Omental fat pad (tissue), 4 donors: Measurements from ENCODE around the gene CHRNB2. TPM values are rescaled to one million over a fixed set of nuclear protein-coding genes. Genes with fewer than 3 reads are reported as not detected.

ENCODE experiments used
- ATAC-seq: fragments of 150-250 bp; one replicate; pipeline ENCODE4 v1.9.1; 2016; ENCODE audit warnings: mild to moderate bottlenecking, moderate library complexity; ENCODE audit not compliant: low FRiP score
- DNase-seq: peaks from one replicate; pipeline ENCODE4 v3.0.0-alpha.2; 2019; ENCODE audit warnings: low spot score
- CTCF ChIP-seq, 3 donors: fragments of 450-650 bp; IDR thresholded peaks; one replicate each; pipeline ENCODE4 v1.5.1; 2016 to 2017; ENCODE audit warnings: antibody characterized with exemption in 3 of 3, mild to moderate bottlenecking in 3 of 3, moderate library complexity in 2 of 3
- total RNA-seq, 4 donors: library from RNA; depleted of rRNA; stranded (reverse); fragments of >200 nt; gene quantifications; one replicate each; pipeline ENCODE4 v1.1.0, GENCODE V29; 2016

CHRNB2 gene
- total RNA-seq, 4 donors from 2014 or later: 0.09 to 0.50 (median 0.12) TPM; not detected in 1

GRCh38 chr1:154551474-154551873 is 16.1 kb upstream of the CHRNB2 start:
- TF ChIP-seq CTCF (IDR thresholded peaks at IDR 0.05): no peak
- no peak for ATAC-seq

DNA sequence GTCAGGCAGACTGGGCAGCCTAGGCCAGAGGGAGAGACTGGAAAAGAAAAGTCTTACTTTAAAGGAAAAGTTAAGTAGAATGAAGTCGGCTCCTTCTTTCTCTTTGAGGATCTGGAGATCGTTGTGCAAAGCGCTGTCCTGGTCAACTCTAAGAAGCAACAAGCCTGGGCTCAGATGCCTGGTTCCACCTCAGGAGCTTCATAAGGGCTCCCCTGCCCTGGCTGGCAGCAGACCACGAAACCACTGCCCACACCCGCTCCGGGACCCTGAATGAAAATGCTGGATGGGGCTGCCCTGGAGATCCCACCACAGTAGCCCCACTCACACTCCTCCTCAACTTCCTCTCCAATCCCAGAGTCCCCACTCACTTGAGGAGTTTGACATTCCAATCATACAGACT is 15.5 kb upstream of the CHRNB2 start:
- ATAC-seq: no peak
- TF ChIP-seq CTCF (IDR thresholded peaks at IDR 0.05): no peak

More at GRCh38 chr1:154551474-154551873, 16.1 kb upstream of the CHRNB2 start:
- no peak for DNase-seq

DNA sequence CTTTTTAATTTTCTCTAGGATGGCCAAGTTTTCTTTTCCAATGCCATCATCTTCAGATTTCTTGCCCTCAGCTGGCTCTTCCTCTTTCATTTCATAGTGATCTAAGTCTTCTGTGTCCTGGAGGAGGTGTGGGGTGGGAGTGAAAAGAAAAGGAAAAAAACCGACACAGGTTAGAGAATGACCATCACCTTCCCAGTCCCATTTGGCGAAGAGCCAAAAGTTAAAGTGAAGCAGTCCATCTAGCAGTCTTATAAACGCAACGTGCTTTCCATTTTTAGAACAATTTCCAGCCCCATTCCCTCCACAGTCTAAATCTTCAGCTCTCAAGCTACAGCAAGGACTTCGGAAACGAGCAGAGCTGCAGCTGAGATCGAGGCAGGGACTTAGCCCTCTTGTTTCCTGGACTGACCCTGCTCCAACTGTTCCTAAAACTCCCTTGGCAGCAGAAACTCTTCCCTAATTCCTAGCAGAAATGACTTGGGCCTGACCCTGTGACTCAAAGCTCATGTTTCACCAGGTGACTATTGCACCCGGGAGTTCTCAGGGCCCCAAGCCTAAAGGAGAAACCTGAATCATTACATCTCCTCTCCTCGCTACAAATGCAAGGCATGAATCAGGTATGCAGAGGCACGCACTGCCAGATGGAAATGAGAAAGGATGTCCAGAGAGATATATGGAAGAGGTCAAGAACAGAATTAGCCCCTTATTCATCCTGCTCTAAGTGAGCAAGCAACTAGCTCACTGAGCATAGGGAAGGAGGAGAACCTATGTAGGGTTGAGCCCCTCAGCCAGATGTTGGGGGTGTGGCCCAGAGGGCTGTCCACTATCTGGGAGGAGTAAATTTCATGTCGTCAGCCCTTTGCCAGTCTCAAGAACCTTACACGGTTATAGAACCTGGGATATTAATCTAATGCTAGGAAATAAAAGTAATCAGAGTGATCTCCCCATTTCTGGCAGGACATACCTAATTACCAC is 14.2 kb upstream of the CHRNB2 start:
- ATAC-seq: peak; percentile 2
- TF ChIP-seq CTCF (IDR thresholded peaks at IDR 0.05): no peak
- DNase-seq: no peak

More for the DNA sequence above, 15.5 kb upstream of the CHRNB2 start:
- no peak for DNase-seq

DNA sequence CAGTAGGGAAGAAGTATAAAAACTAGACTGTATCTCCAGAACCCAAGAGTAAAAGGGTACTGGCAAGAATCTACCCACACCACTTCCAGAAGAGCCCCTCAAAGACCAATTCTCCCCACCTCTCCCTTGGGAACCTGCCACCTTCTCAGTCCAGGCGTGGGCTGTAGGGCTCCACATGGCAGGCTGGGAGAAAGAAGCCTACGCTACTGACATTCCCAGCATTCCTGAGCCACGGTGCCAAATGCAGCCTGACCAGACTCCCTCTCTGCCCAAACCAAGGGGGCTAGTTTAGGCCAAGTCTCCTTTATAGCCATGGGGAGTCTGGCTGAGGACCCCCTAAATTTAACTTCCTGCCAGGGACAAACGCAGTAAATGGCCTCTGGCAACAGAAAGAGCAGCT is 11.2 kb upstream of the CHRNB2 start:
- ATAC-seq (no peak), DNase-seq (no peak)
- no peak for TF ChIP-seq CTCF (IDR thresholded peaks at IDR 0.05)

DNA sequence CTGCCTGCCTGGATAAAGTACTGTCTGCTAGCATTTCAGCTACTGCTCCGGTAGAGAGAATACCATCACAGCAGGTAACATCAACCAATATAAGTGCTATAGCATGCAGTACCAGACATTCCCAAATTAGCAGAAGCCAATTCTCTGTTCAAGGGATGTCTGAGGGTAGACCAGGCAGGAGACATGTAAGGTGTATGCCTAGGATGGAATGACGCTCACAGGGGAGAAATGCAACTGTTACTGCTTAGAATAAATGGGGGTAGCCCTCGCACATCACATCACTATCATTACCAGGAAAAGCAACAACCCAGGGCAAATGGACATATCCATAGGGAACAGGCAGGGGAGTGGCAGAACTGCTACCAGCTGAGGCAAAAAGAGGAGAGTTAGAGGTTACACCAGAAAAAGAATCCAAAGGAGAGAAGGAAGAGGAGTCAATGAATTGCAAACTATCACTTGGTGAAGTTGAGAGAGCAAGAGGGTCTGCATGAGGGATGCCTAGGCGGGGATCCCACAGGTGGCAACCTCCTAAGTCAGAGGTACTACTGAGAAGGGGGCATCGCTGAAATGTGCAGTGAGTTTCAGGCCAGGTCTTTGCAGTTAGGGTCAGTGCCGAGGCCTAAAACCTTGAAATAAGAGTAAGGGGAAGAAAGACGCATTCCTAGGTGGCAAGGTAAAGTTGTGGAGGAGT is 10.2 kb upstream of the CHRNB2 start:
- ATAC-seq (no peak), DNase-seq (no peak)
- no peak for TF ChIP-seq CTCF (IDR thresholded peaks at IDR 0.05)

GRCh38 chr1:154557939-154558719 is 9.4 kb upstream of the CHRNB2 start, which contains the start of gene UBE2Q1:
Gene UBE2Q1 (minus strand): TSS chr1:154558662. CDS start chr1:154558553, 109 bp downstream.
- no peak for DNase-seq
- ATAC-seq: peak; percentile 12
- TF ChIP-seq CTCF (IDR thresholded peaks at IDR 0.05): no peak
